ENCODE data around the gene GTPBP6.
"Not testable (repeated sequence)": the region's sequence is repeated elsewhere in the genome, so short reads cannot be mapped to it uniquely, and the experiment has no call there.

GTPBP6 gene

GRCh38 chrX:334331-334891 lies 15.8 kb upstream of the GTPBP6 start:
- no peak for DNase-seq

GRCh38 chrX:333611-334311 lies 15.2 kb upstream of the GTPBP6 start:
- DNase-seq: no peak

- no peak for DNase-seq
These were observed 14.5 kb upstream of the GTPBP6 start for GRCh38 chrX:332916-333610.

- no peak for DNase-seq
These were observed 13.9 kb upstream of the GTPBP6 start for GRCh38 chrX:332496-332860.

GRCh38 chrX:331825-332495 lies 13.4 kb upstream of the GTPBP6 start:
- DNase-seq: no peak

GRCh38 chrX:331151-331824 lies 12.7 kb upstream of the GTPBP6 start:
- DNase-seq: peak in 1 of 2 experiments; percentile 63

- no peak for DNase-seq
These were observed 12.1 kb upstream of the GTPBP6 start for GRCh38 chrX:330726-331150.

GRCh38 chrX:330141-330725 lies 11.6 kb upstream of the GTPBP6 start:
- not testable (repeated sequence) for DNase-seq

GRCh38 chrX:329291-329910 lies 10.8 kb upstream of the GTPBP6 start:
- no peak for DNase-seq

GRCh38 chrX:327660-328126 lies 9.1 kb upstream of the GTPBP6 start:
- DNase-seq: no peak

- not testable (repeated sequence) for DNase-seq
These were observed 6.1 kb upstream of the GTPBP6 start for GRCh38 chrX:324664-325063.

- no peak for DNase-seq
These were observed 5.4 kb upstream of the GTPBP6 start for GRCh38 chrX:323721-324628.

GRCh38 chrX:320126-320783 lies 1.7 kb upstream of the GTPBP6 start:
- no peak for DNase-seq

GRCh38 chrX:319579-320125 lies 1.1 kb upstream of the GTPBP6 start:
- DNase-seq: no peak

GRCh38 chrX:318068-318738 lies 393 bp downstream of the GTPBP6 start:
- DNase-seq: no peak

- no peak for DNase-seq
These were observed 1.1 kb downstream of the GTPBP6 start for GRCh38 chrX:317424-318067.

GRCh38 chrX:316351-317325 lies 2.0 kb downstream of the GTPBP6 start:
- DNase-seq: no peak
